Activated CD4-positive, alpha-beta memory T cell treated with anti-CD3 and anti-CD28 coated beads, Interleukin-2, amount 10 ng/mL, durations not matched to agents 7 days and 5 days (primary cell): Measurements from ENCODE around the gene EXOSC3. TPM values are rescaled to one million over a fixed set of nuclear protein-coding genes. Genes with fewer than 3 reads are reported as not detected.

ENCODE experiments used
- CTCF ChIA-PET: fragments of 350-600 bp; sonication (Branson Sonifier 250); formaldehyde crosslinking; loops from one replicate; lab custom pipeline; 2021; ENCODE audit warnings: antibody characterized with exemption, inconsistent platforms; lab: Charles Lee
- POLR2A ChIA-PET: fragments of 350-600 bp; sonication (Branson Sonifier 250); formaldehyde crosslinking; loops from one replicate; lab custom pipeline; 2021; ENCODE audit warnings: antibody characterized with exemption; lab: Charles Lee
- DNase-seq: peaks from one replicate; pipeline ENCODE4 v3.0.0-alpha.2; 2020
- H3K27ac Mint-ChIP-seq: one replicate; pipeline ENCODE4 v1.8.0; 2021; ENCODE audit warnings: mild to moderate bottlenecking, mixed read lengths
- H3K27me3 Mint-ChIP-seq: one replicate; pipeline ENCODE4 v1.8.0; 2021; ENCODE audit warnings: mixed read lengths
- H3K36me3 Mint-ChIP-seq: one replicate; pipeline ENCODE4 v1.8.0; 2021; ENCODE audit warnings: low read depth, mixed read lengths
- H3K4me1 Mint-ChIP-seq: one replicate; pipeline ENCODE4 v1.8.0; 2021; ENCODE audit warnings: mixed read lengths
- H3K4me3 Mint-ChIP-seq: one replicate; pipeline ENCODE4 v1.8.0; 2021; ENCODE audit warnings: mild to moderate bottlenecking, mixed read lengths
- H3K9me3 Mint-ChIP-seq: one replicate; pipeline ENCODE4 v1.8.0; 2021; ENCODE audit warnings: mixed read lengths
- total RNA-seq, 2 experiments: library from RNA; stranded (reverse); gene quantifications; one replicate each; pipeline ENCODE4 v1.2.3, GENCODE V29; 2021

The EXOSC3 gene
- total RNA-seq, 2 experiments from 2014 or later = 66.6 to 69.6 TPM

- peaks cover 2% of the 10 kb centered on the region for H3K27me3 Mint-ChIP-seq
- no peak for DNase-seq
- no peak overlapping the region for H3K27ac Mint-ChIP-seq
- no peak overlapping the region for H3K4me3 Mint-ChIP-seq
- ChIA-PET POLR2A (no interaction called here), CTCF (interaction anchor here (0.9 to 1.3 kb wide), 3 partner anchors 12 to 156 kb away, joined by 3 to 4 read pairs (median 3); no protein-coding TSS in a partner anchor)
- H3K9me3 Mint-ChIP-seq = no peaks in the 10 kb centered on the region
- H3K4me1 Mint-ChIP-seq = no peaks in the 10 kb centered on the region
- no peaks in the 10 kb centered on the region for H3K36me3 Mint-ChIP-seq
Observed at GRCh38 chr9:37746448-37747270, 38.2 kb downstream of the EXOSC3 start.

GRCh38 chr9:37745970-37746369 lies 38.9 kb downstream of the EXOSC3 start:
- no peak overlapping the region for H3K4me3 Mint-ChIP-seq
- ChIA-PET POLR2A (no interaction called here), CTCF (interaction anchor here (0.9 to 1.1 kb wide), 2 partner anchors 12 to 157 kb away, joined by 3 to 4 read pairs; no protein-coding TSS in a partner anchor)
- H3K36me3 Mint-ChIP-seq = no peaks in the 10 kb centered on the region
- H3K27ac Mint-ChIP-seq = no peak overlapping the region
- DNase-seq = no peak
- no peaks in the 10 kb centered on the region for H3K9me3 Mint-ChIP-seq
- no peaks in the 10 kb centered on the region for H3K4me1 Mint-ChIP-seq
- peaks cover 2% of the 10 kb centered on the region for H3K27me3 Mint-ChIP-seq

GRCh38 chr9:37740631-37741328 lies 44.1 kb downstream of the EXOSC3 start:
- POLR2A ChIA-PET = no interaction called here
- no peaks in the 10 kb centered on the region for H3K4me1 Mint-ChIP-seq
- H3K27me3 Mint-ChIP-seq = peaks cover 4% of the 10 kb centered on the region
- CTCF ChIA-PET = no interaction called here
- no peaks in the 10 kb centered on the region for H3K9me3 Mint-ChIP-seq
- H3K27ac Mint-ChIP-seq = no peak overlapping the region
- H3K4me3 Mint-ChIP-seq = no peak overlapping the region
- DNase-seq = no peak
- no peaks in the 10 kb centered on the region for H3K36me3 Mint-ChIP-seq

- Mint-ChIP-seq H3K4me3 (no peak overlapping the region), H3K27me3 (peaks cover 8% of the 10 kb centered on the region), H3K27ac (no peak overlapping the region), H3K4me1 (no peaks in the 10 kb centered on the region), H3K9me3 (no peaks in the 10 kb centered on the region), H3K36me3 (no peaks in the 10 kb centered on the region)
- ChIA-PET CTCF (no interaction called here), POLR2A (no interaction called here)
- no peak for DNase-seq
Observed at GRCh38 chr9:37740128-37740527, 44.7 kb downstream of the EXOSC3 start.

GRCh38 chr9:37739222-37739621 lies 45.6 kb downstream of the EXOSC3 start:
- ChIA-PET POLR2A (no interaction called here), CTCF (no interaction called here)
- peaks cover 11% of the 10 kb centered on the region for H3K27me3 Mint-ChIP-seq
- H3K4me1 Mint-ChIP-seq = no peaks in the 10 kb centered on the region
- H3K9me3 Mint-ChIP-seq = no peaks in the 10 kb centered on the region
- no peak overlapping the region for H3K4me3 Mint-ChIP-seq
- H3K27ac Mint-ChIP-seq = no peak overlapping the region
- H3K36me3 Mint-ChIP-seq = no peaks in the 10 kb centered on the region
- DNase-seq = no peak

- CTCF ChIA-PET = no interaction called here
- Mint-ChIP-seq H3K27ac (no peak overlapping the region), H3K4me1 (no peaks in the 10 kb centered on the region), H3K27me3 (peaks cover 30% of the 10 kb centered on the region), H3K9me3 (no peaks in the 10 kb centered on the region), H3K4me3 (no peak overlapping the region), H3K36me3 (no peaks in the 10 kb centered on the region)
- POLR2A ChIA-PET = no interaction called here
- no peak for DNase-seq
Observed at GRCh38 chr9:37732952-37733351, 51.9 kb downstream of the EXOSC3 start.

GRCh38 chr9:37732086-37732741 lies 52.6 kb downstream of the EXOSC3 start:
- Mint-ChIP-seq H3K9me3 (no peaks in the 10 kb centered on the region), H3K4me1 (no peaks in the 10 kb centered on the region), H3K27me3 (peaks cover 30% of the 10 kb centered on the region), H3K27ac (no peak overlapping the region), H3K4me3 (no peak overlapping the region), H3K36me3 (no peaks in the 10 kb centered on the region)
- CTCF ChIA-PET = no interaction called here
- no peak for DNase-seq
- POLR2A ChIA-PET = no interaction called here

GRCh38 chr9:37730839-37731238 lies 54.0 kb downstream of the EXOSC3 start:
- ChIA-PET POLR2A (no interaction called here), CTCF (no interaction called here)
- DNase-seq = no peak
- Mint-ChIP-seq H3K27me3 (peaks cover 32% of the 10 kb centered on the region), H3K27ac (no peak overlapping the region), H3K9me3 (no peaks in the 10 kb centered on the region), H3K4me3 (no peak overlapping the region), H3K4me1 (no peaks in the 10 kb centered on the region), H3K36me3 (no peaks in the 10 kb centered on the region)

- POLR2A ChIA-PET = no interaction called here
- H3K4me1 Mint-ChIP-seq = no peaks in the 10 kb centered on the region
- CTCF ChIA-PET = no interaction called here
- no peaks in the 10 kb centered on the region for H3K36me3 Mint-ChIP-seq
- H3K27me3 Mint-ChIP-seq = peaks cover 29% of the 10 kb centered on the region
- no peaks in the 10 kb centered on the region for H3K9me3 Mint-ChIP-seq
- H3K27ac Mint-ChIP-seq = no peak overlapping the region
- H3K4me3 Mint-ChIP-seq = no peak overlapping the region
- no peak for DNase-seq
Observed at GRCh38 chr9:37730256-37730655, 54.6 kb downstream of the EXOSC3 start.

Other genes starting within 250 kb of the EXOSC3 start
- 1 to 10 TPM; 5.8 to 6.7 TPM for gene FBXO10, start 208.7 kb downstream of the EXOSC3 start, total RNA-seq
- gene TOMM5, start 192.5 kb downstream of the EXOSC3 start, total RNA-seq = 10 to 100 TPM; 81.0 to 86.4 TPM
- not detected for gene FRMPD1, start 134.1 kb downstream of the EXOSC3 start, total RNA-seq
- gene TRMT10B, start 31.3 kb downstream of the EXOSC3 start, total RNA-seq = 10 to 100 TPM; 11.8 to 14.2 TPM
- gene DCAF10, start 15.7 kb upstream of the EXOSC3 start, total RNA-seq = 10 to 100 TPM; 18.7 to 20.7 TPM
- 10 to 100 TPM; 28.4 to 29.3 TPM for gene SLC25A51, start 119.1 kb upstream of the EXOSC3 start, total RNA-seq